Loucy (cell line): ENCODE results near the gene LIME1.

ENCODE experiments used
- H2AFZ ChIP-seq: fragments of 200-600 bp; sonication (generic); 2 replicates; pipeline ENCODE4 v1.6.0; 2016; ENCODE audit warnings: antibody characterized with exemption, mild to moderate bottlenecking, low read length, moderate library complexity
- H3F3A ChIP-seq: fragments of 200-600 bp; 2 replicates; pipeline ENCODE4 v1.6.0; 2016; ENCODE audit warnings: antibody characterized with exemption, low read depth, mild to moderate bottlenecking
- H3K27me3 ChIP-seq: fragments of 200-600 bp; sonication (generic); 2 replicates; pipeline ENCODE4 v1.6.1; 2014; ENCODE audit warnings: low read length, mild to moderate bottlenecking; ENCODE audit not compliant: insufficient read depth, poor library complexity, severe bottlenecking
- H3K36me3 ChIP-seq: fragments of 200-600 bp; sonication (generic); 2 replicates; pipeline ENCODE4 v1.6.1; 2016; ENCODE audit warnings: low read length; ENCODE audit not compliant: insufficient read depth
- H3K4me1 ChIP-seq: fragments of 200-600 bp; sonication (generic); 2 replicates; pipeline ENCODE4 v1.5.1; 2014; ENCODE audit warnings: low read length, mild to moderate bottlenecking; ENCODE audit not compliant: insufficient read depth, poor library complexity, severe bottlenecking
- H3K4me2 ChIP-seq: fragments of 200-600 bp; sonication (generic); 2 replicates; pipeline ENCODE4 v1.6.0; 2014; ENCODE audit warnings: antibody characterized with exemption, low read length, low read depth, mild to moderate bottlenecking; ENCODE audit not compliant: poor library complexity, severe bottlenecking
- H3K4me3 ChIP-seq: fragments of 200-600 bp; sonication (generic); 2 replicates; pipeline ENCODE4 v1.5.1; 2014; ENCODE audit warnings: low read length, mild to moderate bottlenecking, mixed read lengths; ENCODE audit not compliant: poor library complexity, severe bottlenecking
- H3K79me2 ChIP-seq: fragments of 200-600 bp; sonication (generic); 2 replicates; pipeline ENCODE4 v1.6.1; 2014; ENCODE audit warnings: low read length; ENCODE audit not compliant: insufficient read depth
- H3K9ac ChIP-seq: fragments of 200-600 bp; sonication (generic); 2 replicates; pipeline ENCODE4 v1.6.0; 2014; ENCODE audit warnings: mild to moderate bottlenecking, low read depth, low read length, moderate library complexity; ENCODE audit not compliant: poor library complexity, severe bottlenecking
- H3K9me2 ChIP-seq: fragments of 200-600 bp; sonication (generic); replicated peaks from 2 replicates; pipeline ENCODE4 v1.6.1; 2016; ENCODE audit warnings: low read depth, low read length, mixed read lengths
- H3K9me3 ChIP-seq: fragments of 200-600 bp; sonication (generic); 2 replicates; pipeline ENCODE4 v1.6.1; 2014; ENCODE audit warnings: mild to moderate bottlenecking, antibody characterized with exemption, low read length, low read depth; ENCODE audit not compliant: insufficient read depth
- H4K20me1 ChIP-seq: fragments of 200-600 bp; sonication (generic); 2 replicates; pipeline ENCODE4 v1.6.0; 2014; ENCODE audit warnings: antibody characterized with exemption, low read length, mild to moderate bottlenecking; ENCODE audit not compliant: insufficient read depth, poor library complexity, severe bottlenecking
- CTCF ChIP-seq: fragments of 200-600 bp; sonication (generic); conservative IDR thresholded peaks from 2 replicates; pipeline ENCODE4 v1.5.1; 2014; ENCODE audit warnings: mild to moderate bottlenecking, antibody characterized with exemption, low read length
- EZH2phosphoT487 ChIP-seq: fragments of 200-600 bp; IDR thresholded peaks from 2 replicates; pipeline ENCODE4 v1.6.1; 2018; ENCODE audit warnings: antibody characterized with exemption, mild to moderate bottlenecking, moderate library complexity, borderline replicate concordance

The LIME1 gene

GRCh38 chr20:63771046-63771707 is 34.7 kb downstream of the LIME1 start:
- H4K20me1 ChIP-seq = no peaks in the 10 kb centered on the region
- TF ChIP-seq CTCF = no peak
- TF ChIP-seq EZH2phosphoT487 = no peak

GRCh38 chr20:63772781-63773518 is 36.5 kb downstream of the LIME1 start:
- no peak overlapping the region for H3K4me3 ChIP-seq
- no peaks in the 10 kb centered on the region for H3K9me3 ChIP-seq
- no peaks in the 10 kb centered on the region for H3K36me3 ChIP-seq
- H2AFZ ChIP-seq = no peak overlapping the region
- no peaks in the 10 kb centered on the region for H3F3A ChIP-seq
- no peaks in the 10 kb centered on the region for H4K20me1 ChIP-seq
- no peak overlapping the region for H3K4me2 ChIP-seq
- H3K4me1 ChIP-seq = no peaks in the 10 kb centered on the region
- no peaks in the 10 kb centered on the region for H3K27me3 ChIP-seq
- no peak overlapping the region for H3K9ac ChIP-seq
- TF ChIP-seq CTCF = no peak
- TF ChIP-seq EZH2phosphoT487 = no peak
- H3K79me2 ChIP-seq = no peaks in the 10 kb centered on the region
- no peaks in the 10 kb centered on the region for H3K9me2 ChIP-seq

More at GRCh38 chr20:63771046-63771707, 34.7 kb downstream of the LIME1 start:
- H3K9me2 ChIP-seq = no peaks in the 10 kb centered on the region
- no peaks in the 10 kb centered on the region for H3K79me2 ChIP-seq
- H3K9me3 ChIP-seq = no peaks in the 10 kb centered on the region
- no peaks in the 10 kb centered on the region for H3F3A ChIP-seq
- H3K4me1 ChIP-seq = no peaks in the 10 kb centered on the region
- no peak overlapping the region for H3K4me2 ChIP-seq
- H3K9ac ChIP-seq = no peak overlapping the region
- no peaks in the 10 kb centered on the region for H3K27me3 ChIP-seq
- no peak overlapping the region for H3K4me3 ChIP-seq
- H2AFZ ChIP-seq = no peak overlapping the region
- no peaks in the 10 kb centered on the region for H3K36me3 ChIP-seq

- no peak for TF ChIP-seq CTCF
- no peak for TF ChIP-seq EZH2phosphoT487
- no peaks in the 10 kb centered on the region for H3K36me3 ChIP-seq
- no peak overlapping the region for H3K9ac ChIP-seq
- no peaks in the 10 kb centered on the region for H4K20me1 ChIP-seq
- no peaks in the 10 kb centered on the region for H3F3A ChIP-seq
- no peaks in the 10 kb centered on the region for H3K27me3 ChIP-seq
- no peaks in the 10 kb centered on the region for H3K4me1 ChIP-seq
- no peaks in the 10 kb centered on the region for H3K9me3 ChIP-seq
- no peak overlapping the region for H2AFZ ChIP-seq
- H3K79me2 ChIP-seq = no peaks in the 10 kb centered on the region
- H3K4me3 ChIP-seq = no peak overlapping the region
- no peaks in the 10 kb centered on the region for H3K9me2 ChIP-seq
- H3K4me2 ChIP-seq = no peak overlapping the region
Measured at GRCh38 chr20:63773571-63774241, 37.2 kb downstream of the LIME1 start.
